Cortex of kidney (tissue), 1 donor: Measurements from ENCODE around the gene MME.
"Not testable (repeated sequence)": the region's sequence is repeated elsewhere in the genome, so short reads cannot be mapped to it uniquely, and the experiment has no call there.

Experiments used
- DNase-seq: peaks from one replicate; lab custom pipeline; 2025; lab: John Stamatoyannopoulos, UW

The MME gene

DNA sequence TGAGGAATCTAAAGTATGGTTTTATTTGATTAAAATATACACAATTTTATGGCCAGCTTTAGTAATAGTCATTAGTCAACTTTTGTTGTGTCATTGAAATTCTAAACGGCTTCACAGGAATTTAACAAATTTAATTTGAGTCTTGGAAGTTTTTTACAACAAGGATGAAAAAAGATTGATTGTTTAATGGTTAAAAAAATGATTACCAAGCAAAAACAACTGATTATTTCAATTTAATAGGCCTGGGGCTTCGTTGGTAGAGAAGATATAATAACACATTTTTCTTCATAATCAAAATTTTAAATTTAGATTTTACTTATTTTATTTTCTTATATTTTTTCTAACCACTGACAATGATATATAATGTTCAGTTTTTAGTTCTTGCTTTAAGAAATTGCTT lies 4.4 kb downstream of the MME start:
- DNase-seq, result no peak

- DNase-seq, result no peak
Measured at GRCh38 chr3:155086051-155086450, 5.9 kb downstream of the MME start.

DNA sequence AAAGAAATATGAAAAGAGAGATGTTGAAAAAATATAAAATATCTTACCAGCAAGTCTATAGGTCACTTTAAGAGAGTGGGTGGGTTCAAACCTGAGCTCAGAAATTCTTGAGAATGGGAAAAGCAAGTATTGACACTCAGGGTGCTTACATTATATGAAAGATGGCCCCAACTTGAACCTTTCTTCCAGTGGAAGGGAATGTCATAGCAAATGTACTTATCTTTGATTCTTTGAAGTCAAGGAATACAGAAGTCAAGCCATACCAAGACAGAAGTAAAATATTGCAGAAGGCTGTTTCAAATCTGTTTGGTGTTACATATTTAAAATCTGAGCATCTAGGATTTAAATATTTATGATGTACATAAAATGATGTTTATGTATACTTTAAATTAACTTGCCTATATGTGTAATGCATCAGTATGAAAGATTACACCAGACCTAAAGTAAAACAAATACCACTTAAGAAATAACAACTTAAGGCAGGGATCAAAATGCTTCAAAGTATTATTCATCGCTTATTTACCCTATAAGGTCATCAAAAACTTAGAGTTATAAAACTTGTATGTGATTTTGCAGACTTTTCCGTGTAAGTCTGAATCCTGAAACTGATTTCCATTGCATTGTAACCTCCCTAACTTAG lies 8.7 kb downstream of the MME start:
- DNase-seq, result no peak

DNA sequence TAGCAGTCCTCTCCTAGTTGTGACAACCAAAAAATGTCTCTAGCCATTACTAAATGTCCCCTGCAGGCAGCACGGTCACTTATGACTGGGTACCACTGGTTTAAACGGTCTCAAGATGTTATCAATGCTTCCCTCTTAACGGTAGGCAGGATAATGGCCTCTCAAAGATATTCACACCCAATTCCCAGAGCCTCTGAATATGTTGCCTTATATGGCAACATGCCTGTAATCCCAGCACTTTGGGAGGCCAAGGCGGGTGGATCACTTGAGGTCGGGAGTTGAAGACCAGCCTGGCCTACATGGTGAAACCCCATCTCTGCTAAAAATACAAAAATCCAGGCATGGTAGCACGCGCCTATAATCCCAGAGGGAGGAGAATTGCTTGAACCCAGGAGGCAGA lies 9.4 kb downstream of the MME start:
- DNase-seq, result no peak

DNA sequence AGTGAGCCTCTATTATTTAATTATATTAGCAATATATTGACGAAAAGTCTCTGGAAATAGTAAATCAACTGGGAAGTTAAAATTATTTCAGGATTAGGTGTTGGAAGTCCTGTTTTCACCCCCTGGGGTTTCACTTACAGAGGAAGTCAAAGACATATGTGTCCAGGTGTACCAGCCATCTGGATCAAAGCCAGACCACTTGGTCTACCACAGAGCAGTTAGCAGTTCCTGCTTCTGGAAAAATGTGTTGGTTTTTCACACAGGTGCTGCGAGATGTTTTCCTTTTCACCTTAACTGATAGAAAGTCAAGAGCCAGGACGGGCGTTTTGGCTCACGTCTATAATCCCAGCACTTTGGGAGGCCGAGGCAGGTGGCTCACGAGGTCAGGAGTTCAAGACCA lies 13.1 kb downstream of the MME start:
- DNase-seq, result no peak

DNA sequence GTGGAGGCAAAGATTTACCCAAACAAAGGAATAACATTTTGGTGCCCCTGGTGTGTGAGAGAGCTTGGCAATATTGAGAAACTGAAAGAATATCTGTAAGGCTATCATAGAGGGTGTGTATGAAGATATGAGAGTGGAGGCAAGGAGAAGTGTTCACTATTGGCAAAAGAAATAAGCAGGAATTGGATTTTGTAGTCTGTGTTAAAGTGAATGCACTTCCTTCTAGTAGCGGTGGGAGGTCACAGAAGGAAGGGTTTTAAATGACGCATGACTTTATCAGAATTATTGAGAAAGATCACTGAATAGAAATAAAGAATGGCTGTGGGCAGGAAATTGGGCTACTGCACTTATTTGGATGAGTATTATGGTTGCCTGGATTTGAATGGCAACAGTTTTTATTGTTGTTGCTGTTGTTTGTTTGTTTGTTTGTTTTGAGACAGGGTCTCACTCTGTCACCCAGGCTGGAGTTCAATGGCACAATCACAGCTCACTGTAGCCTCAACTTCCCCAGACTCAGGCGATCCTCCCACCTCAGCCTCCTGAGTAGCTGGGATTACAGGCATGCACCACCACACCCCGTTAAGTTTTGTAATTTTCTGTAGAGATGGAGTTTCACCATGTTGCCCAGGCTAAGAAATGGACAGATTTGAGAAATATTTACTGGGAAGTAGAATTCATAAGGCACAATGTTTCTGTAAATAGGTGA lies 16.3 kb downstream of the MME start:
- no peak for DNase-seq

DNA sequence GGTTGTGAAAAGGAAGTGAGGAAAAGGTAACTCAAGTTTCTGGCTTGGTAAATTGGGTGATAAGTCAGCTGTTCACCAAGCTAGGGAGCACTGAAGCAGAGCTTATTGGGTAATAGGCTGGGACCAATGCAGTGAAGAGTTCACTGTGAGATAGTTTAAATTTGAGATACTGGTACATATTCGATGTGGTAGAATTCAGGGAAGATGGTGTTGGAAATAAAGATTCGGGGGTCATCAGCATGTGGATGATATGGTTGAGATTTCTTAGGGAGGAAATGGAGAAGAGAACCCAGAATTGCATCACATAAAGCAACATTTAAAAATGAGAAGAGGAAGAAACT lies 16.9 kb downstream of the MME start:
- no peak for DNase-seq

DNA sequence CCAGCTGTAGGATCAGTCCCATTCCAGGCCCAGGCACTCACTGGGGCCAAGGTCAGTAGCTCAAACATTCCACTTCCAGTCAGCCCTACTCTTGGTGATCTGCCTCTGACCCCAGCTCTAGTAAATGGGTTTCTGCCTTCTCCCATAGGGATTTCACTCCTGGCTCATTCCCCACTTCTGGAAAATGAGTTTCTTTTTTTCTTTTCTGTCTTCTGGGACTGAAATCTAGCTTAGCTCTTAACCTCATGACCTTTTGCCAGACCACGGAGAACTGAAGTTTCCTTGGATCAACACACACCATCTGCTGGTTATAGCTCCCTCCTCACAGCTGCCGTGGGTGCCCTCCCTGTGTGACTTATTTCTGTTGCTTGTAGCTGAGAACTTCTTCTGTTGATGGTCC lies 21.3 kb downstream of the MME start:
- no peak for DNase-seq

DNA sequence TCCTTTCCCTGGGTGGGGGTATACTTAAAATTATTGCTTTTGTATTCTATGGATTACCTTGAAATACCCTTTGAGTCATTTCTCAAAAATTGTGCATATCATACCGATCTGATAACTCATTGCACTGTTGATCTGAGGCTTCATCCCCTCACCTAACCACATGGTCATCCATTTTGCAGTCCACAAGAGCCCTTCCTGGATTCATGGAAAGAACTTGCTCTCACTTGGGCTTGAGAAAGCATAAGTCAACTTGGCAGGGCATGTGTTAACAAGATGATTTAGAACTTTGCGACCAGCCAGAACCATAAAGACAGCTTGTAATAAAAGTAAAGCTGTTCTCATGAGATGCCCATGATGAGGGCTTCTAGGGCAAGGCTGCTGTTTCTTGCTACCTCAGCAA lies 22.2 kb downstream of the MME start:
- no peak for DNase-seq

DNA sequence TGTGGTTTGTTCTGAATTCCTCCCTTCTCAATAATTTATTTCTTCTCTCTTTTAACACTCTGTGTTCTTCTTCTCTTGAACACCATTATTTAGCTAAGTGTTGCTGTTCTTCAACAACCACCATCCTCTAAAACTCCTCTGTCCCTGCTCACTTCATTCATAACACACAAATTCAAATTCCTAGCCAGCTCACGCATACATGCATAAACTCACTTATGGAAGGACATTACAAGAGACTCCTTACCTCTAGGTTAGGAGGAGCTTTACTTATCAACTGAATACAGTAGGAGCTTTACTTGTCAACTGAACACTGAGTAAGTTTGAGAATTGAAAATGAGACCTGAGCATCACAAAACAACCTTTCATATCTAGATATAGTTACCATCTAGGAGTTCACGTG lies 23.6 kb downstream of the MME start:
- DNase-seq, result no peak

DNA sequence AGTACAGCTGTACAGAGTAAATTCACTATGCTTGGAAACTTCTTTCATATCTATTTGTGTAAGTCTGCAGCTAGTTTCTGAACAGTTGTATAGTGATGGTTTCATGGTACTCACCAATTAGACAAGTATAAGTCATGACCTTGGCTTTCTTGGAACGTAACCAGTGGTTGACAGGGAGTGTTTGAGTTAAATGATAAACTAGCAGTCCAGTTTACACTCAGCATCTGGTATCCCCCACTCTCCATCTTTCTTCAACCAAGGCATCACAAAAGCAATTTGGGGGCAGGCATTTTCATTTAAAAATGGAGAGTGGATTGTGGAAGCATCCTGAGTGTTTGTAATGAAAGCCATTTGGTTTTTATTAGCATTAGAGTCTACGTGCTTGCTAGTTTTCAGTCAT lies 26.0 kb downstream of the MME start:
- DNase-seq, result no peak

GRCh38 chr3:155110022-155110421 lies 29.9 kb downstream of the MME start:
- DNase-seq, result no peak

DNA sequence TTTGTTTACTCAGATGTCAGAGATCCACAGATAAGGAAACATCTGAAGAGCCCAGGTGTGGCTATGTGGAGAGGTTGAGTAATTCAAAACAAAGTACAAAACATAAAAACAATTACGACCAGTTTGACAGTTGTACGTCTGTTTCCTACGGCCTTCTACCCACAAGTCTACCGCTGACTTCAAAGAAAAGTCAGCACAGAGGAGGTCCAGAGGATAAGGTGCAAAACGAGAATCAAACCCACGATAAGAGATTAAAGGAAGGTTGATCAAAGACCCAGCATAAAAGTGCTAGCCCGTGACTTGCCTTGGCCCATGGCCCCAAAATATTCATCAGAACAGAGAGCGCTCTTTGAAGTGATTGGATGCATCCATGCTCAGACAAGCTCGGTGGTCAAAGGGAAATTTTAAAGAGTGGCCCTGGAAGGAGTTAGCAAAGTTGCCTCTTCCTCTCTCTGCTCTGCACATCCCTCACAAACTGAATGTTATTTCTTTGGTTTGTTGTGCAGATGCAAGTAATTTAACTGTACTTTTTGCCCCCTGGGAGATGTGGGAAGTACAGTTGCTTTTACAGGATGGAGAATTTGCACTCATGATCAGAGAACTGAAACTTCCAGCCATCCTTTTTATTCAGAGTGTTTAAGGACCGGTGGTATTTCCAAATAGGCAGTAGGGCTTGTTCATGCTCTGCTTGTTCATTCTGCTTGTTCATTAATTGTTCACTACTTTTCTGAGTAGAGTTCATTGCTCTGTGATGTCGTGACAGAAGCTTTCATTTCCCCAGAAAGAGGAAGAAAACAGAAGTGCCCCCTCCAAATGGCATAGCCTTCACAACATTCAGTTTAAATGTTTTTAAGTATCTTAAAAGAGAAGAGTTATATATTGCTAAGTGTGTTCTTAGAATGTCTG lies 31.1 kb downstream of the MME start:
- DNase-seq, result no peak

DNA sequence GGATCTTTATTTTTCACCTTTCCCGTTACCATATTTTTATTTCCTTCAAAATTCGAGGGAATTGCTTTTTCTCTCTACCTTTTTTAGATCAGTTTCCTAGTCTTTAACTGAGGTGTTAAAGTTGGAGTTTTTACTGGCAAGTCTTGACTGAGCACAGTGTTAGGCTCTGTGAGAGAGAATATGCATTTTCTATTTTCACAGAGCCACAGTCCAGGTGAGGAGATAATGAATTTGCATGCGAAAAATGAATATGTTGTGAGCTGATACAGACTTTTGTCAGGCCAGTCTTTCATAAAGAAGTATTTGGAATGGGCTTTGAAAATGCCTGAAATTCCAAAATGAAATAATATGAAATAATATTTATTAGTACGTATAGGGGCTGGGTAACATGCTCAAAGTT lies 31.9 kb downstream of the MME start:
- no peak for DNase-seq

- no peak for DNase-seq
Measured at GRCh38 chr3:155112661-155113389, 32.7 kb downstream of the MME start.

DNA sequence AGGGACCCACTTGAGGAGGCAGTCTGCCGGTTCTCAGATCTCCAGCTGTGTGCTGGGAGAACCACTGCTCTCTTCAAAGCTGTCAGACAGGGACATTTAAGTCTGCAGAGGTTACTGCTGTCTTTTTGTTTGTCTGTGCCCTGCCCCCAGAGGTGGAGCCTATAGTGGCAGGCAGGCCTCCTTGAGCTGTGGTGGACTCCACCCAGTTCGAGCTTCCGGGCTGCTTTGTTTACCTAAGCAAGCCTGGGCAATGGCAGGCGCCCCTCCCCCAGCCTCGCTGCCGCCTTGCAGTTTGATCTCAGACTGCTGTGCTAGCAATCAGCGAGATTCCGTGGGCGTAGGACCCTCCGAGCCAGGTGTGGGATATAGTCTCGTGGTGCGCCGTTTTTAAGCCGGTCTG lies 44.6 kb downstream of the MME start:
- DNase-seq, result not testable (repeated sequence)

DNA sequence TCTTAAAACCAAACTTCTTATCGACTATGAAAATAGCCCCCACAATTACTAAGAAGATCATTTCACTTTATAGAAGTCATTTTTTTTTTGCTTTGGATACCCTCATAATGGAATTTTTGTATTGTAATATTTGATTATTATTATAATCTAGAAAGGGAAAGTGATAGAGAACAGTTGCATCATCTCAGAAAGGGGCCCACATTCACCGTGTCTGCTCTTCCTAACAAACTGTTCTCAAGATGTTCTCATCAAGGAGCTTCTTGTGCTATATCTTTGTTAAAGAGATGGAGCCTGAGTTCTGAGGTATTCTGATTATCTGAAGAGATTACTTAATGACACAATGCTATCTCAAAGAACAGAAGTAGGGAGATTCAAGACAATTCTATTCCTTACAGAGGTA lies 49.3 kb downstream of the MME start:
- DNase-seq, result no peak

DNA sequence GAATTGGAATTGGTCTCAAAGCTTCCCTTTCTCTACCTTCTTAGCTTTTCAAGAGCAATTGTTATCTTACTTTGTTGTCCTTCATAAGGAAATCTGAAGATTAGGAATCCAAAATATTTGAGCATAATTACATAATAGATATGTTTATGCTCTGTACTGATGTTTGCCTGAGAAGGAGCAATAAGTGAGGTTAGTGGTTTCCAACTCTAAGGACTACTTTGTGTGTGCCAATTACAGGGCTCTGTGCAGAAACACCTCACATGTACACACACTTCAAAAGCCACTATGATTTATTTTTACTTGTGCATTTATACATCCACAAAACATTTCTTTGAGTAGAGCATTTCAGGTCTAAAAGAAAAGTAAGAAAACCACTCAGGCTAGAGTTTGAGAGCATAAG lies 49.9 kb downstream of the MME start:
- no peak for DNase-seq

DNA sequence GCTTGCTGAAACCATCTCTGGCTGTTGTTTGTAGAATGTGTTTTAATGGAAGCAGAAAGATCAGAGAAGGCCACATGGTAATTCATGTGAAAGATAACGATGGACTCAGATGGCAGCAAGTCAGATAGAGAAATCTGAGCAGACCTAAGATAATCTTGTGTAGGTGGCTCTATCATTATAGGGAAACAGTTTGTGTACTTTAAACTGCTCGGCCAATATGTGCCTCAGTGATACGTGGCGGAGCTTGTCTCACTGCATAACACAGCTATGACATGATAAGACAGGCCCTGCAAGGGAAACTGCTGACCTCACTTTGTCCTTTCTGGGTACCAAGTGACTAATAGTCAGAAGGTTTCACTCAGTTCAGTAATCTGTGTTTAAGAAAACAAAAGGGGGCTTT lies 51.0 kb downstream of the MME start:
- no peak for DNase-seq

GRCh38 chr3:155134311-155134710 lies 54.2 kb downstream of the MME start:
- not testable (repeated sequence) for DNase-seq

DNA sequence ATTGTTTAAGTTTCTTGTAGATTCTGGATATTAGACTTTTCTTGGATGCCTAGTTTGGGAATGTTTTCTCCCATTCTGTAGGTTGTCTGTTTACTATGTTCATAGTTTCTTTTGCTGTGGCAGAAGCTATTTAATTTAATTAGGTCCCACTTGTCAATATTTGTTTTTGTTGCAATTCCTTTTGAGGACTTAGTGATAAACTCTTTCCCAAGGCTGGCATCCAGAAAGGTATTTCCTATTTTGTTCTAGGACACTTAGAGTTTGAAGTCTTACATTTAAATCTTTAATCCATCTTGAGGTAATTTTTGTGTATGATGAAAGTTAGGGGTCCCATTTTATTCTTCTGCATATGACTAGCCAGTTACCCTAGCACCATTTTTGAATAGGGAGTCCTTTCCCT lies 54.9 kb downstream of the MME start:
- no peak for DNase-seq

- no peak for DNase-seq
Measured at GRCh38 chr3:155138677-155139076, 58.6 kb downstream of the MME start.

DNA sequence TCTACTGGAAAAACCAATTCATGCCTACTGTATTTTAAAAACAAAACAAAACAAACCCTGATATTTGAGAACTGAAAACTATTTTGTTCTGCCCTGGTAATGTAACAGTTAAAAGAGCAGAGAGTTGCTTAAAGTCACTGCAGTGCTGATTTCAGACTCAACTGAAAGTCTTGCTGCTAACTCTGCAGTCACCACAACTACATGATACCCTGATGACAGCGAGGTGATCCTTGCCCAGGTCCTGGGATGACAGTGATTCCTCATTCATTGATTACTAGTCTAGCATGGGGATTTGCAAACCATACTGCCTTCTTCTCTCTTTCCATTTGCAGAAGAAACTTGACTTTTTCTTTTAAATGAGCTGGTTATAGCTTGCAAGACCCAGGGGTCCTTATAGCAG lies 67.5 kb downstream of the MME start:
- no peak for DNase-seq
